NCI-H748 treated with DMSO at 0.1 percent for 48 hours (cell line): ENCODE measurements around the gene GRIA2.
A peak's percentile ranks its signal among the peaks of the same experiment; 100 is the strongest.

ENCODE experiments used
- DNase-seq: peaks from one replicate; lab custom pipeline; 2025; lab: John Stamatoyannopoulos, UW

Gene GRIA2

GRCh38 chr4:157372154-157372553 is 151.6 kb downstream of the GRIA2 start:
- DNase-seq = no peak

- peak; percentile 64 for DNase-seq
These were observed 152.0 kb downstream of the GRIA2 start for GRCh38 chr4:157372567-157372966.

GRCh38 chr4:157389741-157390140 is 169.2 kb downstream of the GRIA2 start:
- DNase-seq = no peak

- DNase-seq = no peak
These were observed 184.5 kb downstream of the GRIA2 start for GRCh38 chr4:157405070-157405469.
